Melanocyte of skin (primary cell): Measurements from ENCODE around the gene CABP1. TPM values are rescaled to one million over a fixed set of nuclear protein-coding genes. Genes with fewer than 3 reads are reported as not detected.

Experiments
- total RNA-seq, 2 donors: library from RNA; depleted of rRNA; stranded (reverse); fragments of >200 nt; gene quantifications; 2 replicates each; pipeline ENCODE4 v1.2.3, GENCODE V29; 2012

The CABP1 gene
- under 1 TPM in 1 of 2 donors, not detected in 1; under 0.01 TPM for total RNA-seq

GRCh38 chr12:120639771-120640721, at the start of gene CABP1:
Gene CABP1 (plus strand): TSS chr12:120640626. CDS start chr12:120640686, 60 bp downstream.

GRCh38 chr12:120686690-120687577, 46.5 kb downstream of the CABP1 start, which contains the start of gene MLEC:
Gene MLEC (plus strand): TSS chr12:120687149. CDS start chr12:120687297, 148 bp downstream.

GRCh38 chr12:120710031-120710804, 69.8 kb downstream of the CABP1 start, which contains the start of gene UNC119B:
Gene UNC119B (plus strand): TSS chr12:120710458. CDS start chr12:120710475, 17 bp downstream.

Other genes with a start within 250 kb of the CABP1 start
- 100 to 1,000 TPM; 306 to 311 TPM for gene COX6A1, start 202.5 kb upstream of the CABP1 start, total RNA-seq
- 10 to 100 TPM; 16.5 to 19.3 TPM for gene TRIAP1, start 194.2 kb upstream of the CABP1 start, total RNA-seq
- gene GATC, start 194.2 kb upstream of the CABP1 start, total RNA-seq = 10 to 100 TPM; 14.1 to 15.0 TPM
- gene SRSF9, start 170.9 kb upstream of the CABP1 start, total RNA-seq = 100 to 1,000 TPM in 1 of 2 donors, 10 to 100 TPM in 1; 76.4 to 152 TPM
- 100 to 1,000 TPM; 211 to 343 TPM for gene DYNLL1, start 144.5 kb upstream of the CABP1 start, total RNA-seq
- gene COQ5, start 111.5 kb upstream of the CABP1 start, total RNA-seq = 10 to 100 TPM; 15.8 to 18.3 TPM
- gene RNF10, start 106.3 kb upstream of the CABP1 start, total RNA-seq = 10 to 100 TPM; 56.4 to 84.3 TPM
- gene POP5, start 59.2 kb upstream of the CABP1 start, total RNA-seq = 10 to 100 TPM; 39.2 to 88.9 TPM
- gene MLEC, start 46.5 kb downstream of the CABP1 start, total RNA-seq = 100 to 1,000 TPM; 182 to 241 TPM
- 10 to 100 TPM; 13.4 to 16.3 TPM for gene UNC119B, start 69.8 kb downstream of the CABP1 start, total RNA-seq
- gene ACADS, start 85.2 kb downstream of the CABP1 start, total RNA-seq = 10 to 100 TPM; 21.3 to 23.4 TPM